IMR-90 (cell line): ENCODE data around the gene PADI1. TPM values are rescaled to one million over a fixed set of nuclear protein-coding genes. Genes with fewer than 3 reads are reported as not detected.

Source experiments
- ATAC-seq: fragments of 200-7000 bp; cut with Tn5 transposase; 2 replicates; pipeline ENCODE4 v1.9.1; 2020; ENCODE audit warnings: low read depth, mild to moderate bottlenecking, moderate library complexity
- BruUV-seq: library from RNA; stranded (reverse); fragments of 400-500 nt; replicated peaks from 2 replicates; lab custom pipeline; 2021; lab: Mats Ljungman, UMichigan
- CTCF ChIA-PET: fragments of 300-600 bp; formaldehyde crosslinking; extraction: SDS; loops from one replicate; lab custom pipeline; 2021; ENCODE audit warnings: antibody characterized with exemption; lab: Yijun Ruan, JAX
- POLR2A ChIA-PET: fragments of 300-600 bp; sonication (Branson Sonifier 250); formaldehyde crosslinking; loops from one replicate; lab custom pipeline; 2022; ENCODE audit warnings: antibody characterized with exemption; ENCODE audit not compliant: unreplicated experiment; lab: Charles Lee
- DNase-seq: peaks from one replicate; pipeline ENCODE4 v3.0.0; 2013
- H2AFZ ChIP-seq: replicated peaks from 2 replicates; pipeline ENCODE3; 2013; ENCODE audit warnings: low read length, mild to moderate bottlenecking; ENCODE audit not compliant: poor library complexity
- H2AK5ac ChIP-seq: 2 replicates; pipeline ENCODE4 v1.6.1; 2013; ENCODE audit warnings: low read depth, low read length, inconsistent platforms
- H2AK9ac ChIP-seq: replicated peaks from 2 replicates; pipeline ENCODE3; 2013; ENCODE audit warnings: mild to moderate bottlenecking, low read depth, low read length, moderate library complexity; ENCODE audit not compliant: poor library complexity
- H2BK120ac ChIP-seq: 2 replicates; pipeline ENCODE4 v1.6.1; 2013; ENCODE audit warnings: low read depth, low read length, inconsistent platforms
- H2BK15ac ChIP-seq: 3 replicates; pipeline ENCODE4 v1.6.1; 2013; ENCODE audit warnings: low read depth, low read length, inconsistent platforms
- H2BK20ac ChIP-seq: 2 replicates; pipeline ENCODE4 v1.6.1; 2013; ENCODE audit warnings: low read depth, mild to moderate bottlenecking, inconsistent platforms, low read length, moderate library complexity
- H2BK5ac ChIP-seq: 2 replicates; pipeline ENCODE4 v1.6.1; 2013; ENCODE audit warnings: mild to moderate bottlenecking, low read depth, low read length, inconsistent platforms; ENCODE audit not compliant: poor library complexity, severe bottlenecking
- H3K14ac ChIP-seq: replicated peaks from 2 replicates; pipeline ENCODE4 v1.6.1; 2013; ENCODE audit warnings: low read depth, low read length, inconsistent platforms
- H3K18ac ChIP-seq: 2 replicates; pipeline ENCODE4 v1.6.1; 2013; ENCODE audit warnings: low read depth, low read length, control low read depth
- H3K23ac ChIP-seq: 2 replicates; pipeline ENCODE4 v1.6.1; 2013; ENCODE audit warnings: low read depth, low read length, inconsistent platforms
- H3K27ac ChIP-seq: 2 replicates; pipeline ENCODE4 v1.5.1; 2013; ENCODE audit warnings: mild to moderate bottlenecking, control low read depth, low read length; ENCODE audit not compliant: insufficient read depth
- H3K27me3 ChIP-seq: 2 replicates; pipeline ENCODE4 v1.6.1; 2013; ENCODE audit warnings: low read length; ENCODE audit not compliant: control insufficient read depth, insufficient read depth
- H3K36me3 ChIP-seq: 2 replicates; pipeline ENCODE4 v1.6.1; 2013; ENCODE audit warnings: low read length, mixed read lengths; ENCODE audit not compliant: control insufficient read depth, insufficient read depth
- H3K4ac ChIP-seq: 2 replicates; pipeline ENCODE4 v1.6.1; 2013; ENCODE audit warnings: low read depth, low read length, inconsistent platforms
- H3K4me1 ChIP-seq: 2 replicates; pipeline ENCODE4 v1.6.1; 2013; ENCODE audit warnings: low read length, mixed read lengths; ENCODE audit not compliant: control insufficient read depth, insufficient read depth
- H3K4me2 ChIP-seq: 2 replicates; pipeline ENCODE4 v1.6.1; 2013; ENCODE audit warnings: low read depth, mild to moderate bottlenecking, control low read depth, low read length, moderate library complexity
- H3K4me3 ChIP-seq: 2 replicates; pipeline ENCODE4 v1.5.1; 2013; ENCODE audit warnings: low read depth, mild to moderate bottlenecking, control low read depth, low read length, moderate library complexity; ENCODE audit not compliant: insufficient read depth
- H3K56ac ChIP-seq: 2 replicates; pipeline ENCODE4 v1.6.1; 2013; ENCODE audit warnings: low read length, inconsistent platforms; ENCODE audit not compliant: insufficient read depth; ENCODE audit errors: extremely low read depth
- H3K79me1 ChIP-seq, 2 experiments: 2 replicates each; pipeline ENCODE4 v1.6.1; 2013; ENCODE audit warnings: low read length in 2 of 2, inconsistent platforms in 1 of 2, low read depth in 1 of 2
- H3K9ac ChIP-seq: 2 replicates; pipeline ENCODE4 v1.6.1; 2013; ENCODE audit warnings: low read depth, low read length, control low read depth
- H3K9me1 ChIP-seq: 2 replicates; pipeline ENCODE4 v1.6.1; 2013; ENCODE audit warnings: low read length, inconsistent platforms; ENCODE audit not compliant: insufficient read depth
- H3K9me3 ChIP-seq: 2 replicates; pipeline ENCODE4 v1.6.1; 2013; ENCODE audit warnings: low read length; ENCODE audit not compliant: control insufficient read depth, insufficient read depth
- H4K20me1 ChIP-seq: 2 replicates; pipeline ENCODE4 v1.6.1; 2013; ENCODE audit warnings: low read length, inconsistent platforms; ENCODE audit not compliant: insufficient read depth
- H4K5ac ChIP-seq: 2 replicates; pipeline ENCODE4 v1.6.1; 2013; ENCODE audit warnings: mild to moderate bottlenecking, low read depth, low read length, control low read depth
- H4K8ac ChIP-seq, 2 experiments: 2 replicates each; pipeline ENCODE4 v1.6.1; 2013; ENCODE audit warnings: low read depth in 2 of 2, low read length in 2 of 2, control low read depth in 1 of 2, inconsistent platforms in 1 of 2
- H4K91ac ChIP-seq: 2 replicates; pipeline ENCODE4 v1.6.1; 2013; ENCODE audit warnings: low read depth, low read length, inconsistent platforms; ENCODE audit not compliant: insufficient read depth
- BHLHE40 ChIP-seq: fragments of 150-350 bp; IDR thresholded peaks from 2 replicates; pipeline ENCODE4 v1.6.1; 2016; ENCODE audit warnings: mild to moderate bottlenecking, low read depth, low read length
- CEBPB ChIP-seq: IDR thresholded peaks from 2 replicates; pipeline ENCODE4 v1.6.1; 2012; ENCODE audit warnings: low read depth, low read length, improper control_type of control experiment
- CTCF ChIP-seq: conservative IDR thresholded peaks from 2 replicates; pipeline ENCODE4 v1.5.1; 2012; ENCODE audit warnings: mild to moderate bottlenecking, low read depth, low read length, improper control_type of control experiment
- ELK1 ChIP-seq: fragments of 150-350 bp; IDR thresholded peaks from 2 replicates; pipeline ENCODE4 v1.6.1; 2016; ENCODE audit warnings: low read depth, mild to moderate bottlenecking, low read length, moderate library complexity, borderline replicate concordance
- MAFK ChIP-seq: IDR thresholded peaks from 2 replicates; pipeline ENCODE4 v1.6.1; 2012; ENCODE audit warnings: low read depth, low read length, improper control_type of control experiment
- MXI1 ChIP-seq: IDR thresholded peaks from 2 replicates; pipeline ENCODE4 v1.6.1; 2012; ENCODE audit warnings: low read depth, mild to moderate bottlenecking, low read length, moderate library complexity, borderline replicate concordance
- NFE2L2 ChIP-seq: fragments of 150-350 bp; IDR thresholded peaks from 2 replicates; pipeline ENCODE4 v1.6.1; 2016; ENCODE audit warnings: low read depth, mild to moderate bottlenecking, low read length
- RAD21 ChIP-seq: IDR thresholded peaks from 2 replicates; pipeline ENCODE4 v1.6.1; 2012; ENCODE audit warnings: low read length, improper control_type of control experiment
- RFX5 ChIP-seq: IDR thresholded peaks from 2 replicates; pipeline ENCODE4 v1.8.0; 2012; ENCODE audit warnings: low read depth, mild to moderate bottlenecking, low read length, moderate library complexity
- SMC3 ChIP-seq: fragments of 150-350 bp; IDR thresholded peaks from 2 replicates; pipeline ENCODE4 v1.6.1; 2016; ENCODE audit warnings: low read depth, mild to moderate bottlenecking, antibody characterized with exemption, low read length, moderate library complexity
- USF2 ChIP-seq: fragments of 150-350 bp; IDR thresholded peaks from 2 replicates; pipeline ENCODE4 v1.6.1; 2017; ENCODE audit warnings: mild to moderate bottlenecking, antibody characterized with exemption, low read length, low read depth
- WGBS, 2 experiments: methylation state at CpG; one replicate each; pipeline versions ENCODE4 v1.1.5 to v1.1.7; 2013; ENCODE audit warnings: missing lambda C conversion rate in 2 of 2; ENCODE audit not compliant: insufficient read length in 1 of 2; ENCODE audit errors: extremely low coverage in 2 of 2; 5-methylcytosine and 5-hydroxymethylcytosine counted together
- dilution Hi-C: fragments of 300-500 bp; cut with HindIII; formaldehyde crosslinking; loops from one replicate; pipeline ENCODE4 v1.14.3; 2018; ENCODE audit warnings: low sequenced_read_pairs; ENCODE audit not compliant: unreplicated experiment
- in situ Hi-C: fragments of 300-500 bp; cut with MboI; formaldehyde crosslinking; loops from 3 replicates; pipeline ENCODE4 v1.14.3; 2019; ENCODE audit warnings: low sequenced_read_pairs, inconsistent platforms, mixed read lengths
- intact Hi-C: fragments of 100-400 bp; cut with micrococcal nuclease; formaldehyde crosslinking; loops from 2 replicates; pipeline ENCODE4 v1.10.0; 2022
- polyA plus RNA-seq, 3 experiments: library from polyadenylated mRNA; depleted of rRNA; stranded (reverse); fragments of >200 nt; gene quantifications; 2 replicates each; pipeline ENCODE4 v1.2.3, GENCODE V29; 2012; ENCODE audit warnings: low replicate concordance in 1 of 3
- total RNA-seq: library from RNA; depleted of rRNA; stranded (reverse); fragments of >200 nt; gene quantifications from 2 replicates; pipeline ENCODE4 v1.2.3, GENCODE V29; 2012

PADI1 gene
- total and polyA plus RNA-seq, 2 of the 4 experiments (the other 2 are of a cell fraction), result 0.17 TPM; not detected in 1

- Histone ChIP-seq H4K8ac (no peak overlapping the region), H2AFZ (peak overlapping the region; percentile 48), H3K4me2 (no peak overlapping the region), H2AK9ac (no peak overlapping the region), H3K79me1 (no peaks in the 10 kb centered on the region), H3K9me1 (peaks cover 11% of the 10 kb centered on the region), H2AK5ac (no peak overlapping the region), H3K4me3 (no peak overlapping the region), H3K56ac (no peak overlapping the region), H3K27ac (no peak overlapping the region), H3K4ac (no peak overlapping the region), H3K18ac (no peak overlapping the region), H3K4me1 (peaks cover 9% of the 10 kb centered on the region), H2BK120ac (no peak overlapping the region), H3K9ac (no peak overlapping the region), H3K36me3 (no peaks in the 10 kb centered on the region), H2BK20ac (no peak overlapping the region), H4K5ac (no peak overlapping the region), H2BK15ac (no peak overlapping the region), H4K20me1 (no peaks in the 10 kb centered on the region), H3K27me3 (no peaks in the 10 kb centered on the region; the same call in 1 of the 2 replicates), H3K23ac (no peak overlapping the region), H3K14ac (no peak overlapping the region), H3K9me3 (no peaks in the 10 kb centered on the region), H4K91ac (no peak overlapping the region), H2BK5ac (no peak overlapping the region)
- ATAC-seq (no peak), DNase-seq (no peak)
- BruUV-seq, result no TSS peak
- no peak for TF ChIP-seq NFE2L2
- no peak for TF ChIP-seq RAD21
- no peak for TF ChIP-seq MAFK
- TF ChIP-seq MXI1, result no peak
- no peak for TF ChIP-seq CTCF
- TF ChIP-seq USF2, result no peak
- TF ChIP-seq BHLHE40, result no peak
- TF ChIP-seq ELK1, result no peak
- no peak for TF ChIP-seq CEBPB
- no peak for TF ChIP-seq RFX5
- no peak for TF ChIP-seq SMC3
- in situ Hi-C loops, result no loop called here
- WGBS, 2 experiments, result no CpG with 5 or more reads among the region's 7 CpGs
- intact Hi-C loops, result no loop called here
- dilution Hi-C loops, result no loop called here
- ChIA-PET POLR2A (no interaction called here), CTCF (no interaction called here)
These were observed 41.6 kb upstream of the PADI1 start for GRCh38 chr1:17163371-17163770.
